AG09309 (cell line): ENCODE data around the gene BAIAP2.

Experiments
- DNase-seq: peaks from one replicate; pipeline ENCODE4 v3.0.0-alpha.2; 2010; ENCODE audit warnings: low read depth
- H3K4me3 ChIP-seq: 2 replicates; pipeline ENCODE4 v1.5.1; 2011; ENCODE audit warnings: mild to moderate bottlenecking, low read depth, low read length, moderate library complexity; ENCODE audit not compliant: control insufficient read depth
- CTCF ChIP-seq: IDR thresholded peaks from 2 replicates; pipeline ENCODE4 v1.5.1; 2011; ENCODE audit warnings: mild to moderate bottlenecking, low read depth, low read length, inconsistent platforms; ENCODE audit not compliant: insufficient read depth, control insufficient read depth; ENCODE audit errors: missing control alignments

Gene BAIAP2

GRCh38 chr17:81131486-81132196 is 96.7 kb downstream of the BAIAP2 start:
- H3K4me3 ChIP-seq = no peak overlapping the region
- no peak for TF ChIP-seq CTCF
- DNase-seq = no peak

GRCh38 chr17:81132197-81132540 is 97.2 kb downstream of the BAIAP2 start:
- no peak for DNase-seq
- H3K4me3 ChIP-seq = no peak overlapping the region
- no peak for TF ChIP-seq CTCF

- DNase-seq = no peak
- no peak for TF ChIP-seq CTCF
- H3K4me3 ChIP-seq = no peak overlapping the region
Measured at GRCh38 chr17:81132770-81133723, 98.1 kb downstream of the BAIAP2 start.

GRCh38 chr17:81134064-81134781 is 99.3 kb downstream of the BAIAP2 start:
- TF ChIP-seq CTCF = no peak
- DNase-seq = no peak

GRCh38 chr17:81135505-81136278 is 100.7 kb downstream of the BAIAP2 start:
- TF ChIP-seq CTCF = no peak
- no peak for DNase-seq
- H3K4me3 ChIP-seq = no peak overlapping the region

More at GRCh38 chr17:81134064-81134781, 99.3 kb downstream of the BAIAP2 start:
- H3K4me3 ChIP-seq = no peak overlapping the region

GRCh38 chr17:81136366-81136765 is 101.4 kb downstream of the BAIAP2 start:
- DNase-seq = no peak
- TF ChIP-seq CTCF = no peak
- H3K4me3 ChIP-seq = no peak overlapping the region
